PC-9 (cell line): ENCODE measurements around the gene ERVK3-1. TPM values are rescaled to one million over a fixed set of nuclear protein-coding genes. Genes with fewer than 3 reads are reported as not detected.

Experiments
- BruUV-seq: library from RNA; stranded (reverse); fragments of 400-500 nt; replicated peaks from 2 replicates; lab custom pipeline; 2021; lab: Mats Ljungman, UMichigan
- CTCF ChIA-PET: fragments of 300-600 bp; sonication (Branson Sonifier 250); formaldehyde crosslinking; loops from one replicate; lab custom pipeline; 2022; ENCODE audit warnings: antibody characterized with exemption; lab: Charles Lee
- POLR2A ChIA-PET: fragments of 300-600 bp; sonication (Branson Sonifier 250); formaldehyde crosslinking; loops from one replicate; lab custom pipeline; 2022; ENCODE audit warnings: antibody characterized with exemption; ENCODE audit not compliant: unreplicated experiment; lab: Charles Lee
- DNase-seq, 2 experiments: peaks; one replicate each; pipeline versions ENCODE4 v3.0.0 to v3.0.0-alpha.2; 2015 to 2022; ENCODE audit warnings: mixed read lengths in 1 of 2
- H2AFZ ChIP-seq: fragments of 200-600 bp; sonication (generic); 2 replicates; pipeline ENCODE4 v1.8.1; 2017; ENCODE audit warnings: antibody characterized with exemption
- H3F3A ChIP-seq: fragments of 200-600 bp; sonication (generic); 2 replicates; pipeline ENCODE4 v1.8.1; 2017; ENCODE audit warnings: antibody characterized with exemption, mild to moderate bottlenecking, low read depth; ENCODE audit not compliant: insufficient read depth
- H3K27ac ChIP-seq: fragments of 200-600 bp; sonication (generic); 2 replicates; pipeline ENCODE4 v1.6.1; 2016; ENCODE audit warnings: mixed run types
- H3K27me3 ChIP-seq: fragments of 200-600 bp; sonication (generic); 2 replicates; pipeline ENCODE4 v1.6.1; 2016; ENCODE audit warnings: low read depth, mixed run types; ENCODE audit not compliant: insufficient read depth
- H3K36me3 ChIP-seq: fragments of 200-600 bp; sonication (generic); 2 replicates; pipeline ENCODE4 v1.6.1; 2016; ENCODE audit warnings: low read depth, mixed run types
- H3K4me1 ChIP-seq: fragments of 200-600 bp; sonication (generic); replicated peaks from 2 replicates; pipeline ENCODE4 v1.6.1; 2016; ENCODE audit warnings: mixed run types; ENCODE audit not compliant: insufficient read depth
- H3K4me2 ChIP-seq: fragments of 200-600 bp; sonication (generic); 2 replicates; pipeline ENCODE4 v1.6.1; 2017; ENCODE audit warnings: mixed run types
- H3K4me3 ChIP-seq: fragments of 200-600 bp; sonication (generic); 2 replicates; pipeline ENCODE4 v1.6.1; 2016; ENCODE audit warnings: mixed run types
- H3K79me2 ChIP-seq: fragments of 200-600 bp; sonication (generic); 2 replicates; pipeline ENCODE4 v1.6.1; 2017; ENCODE audit warnings: low read depth, mixed run types
- H3K9me2 ChIP-seq: fragments of 200-600 bp; sonication (generic); 2 replicates; pipeline ENCODE4 v1.8.1; 2017; ENCODE audit warnings: mild to moderate bottlenecking; ENCODE audit not compliant: insufficient read depth
- H3K9me3 ChIP-seq: fragments of 200-600 bp; sonication (generic); 2 replicates; pipeline ENCODE4 v1.8.1; 2016; ENCODE audit warnings: low read depth; ENCODE audit not compliant: insufficient read depth
- H4K20me1 ChIP-seq: fragments of 200-600 bp; sonication (generic); 2 replicates; pipeline ENCODE4 v1.8.1; 2017; ENCODE audit not compliant: insufficient read depth
- CTCF ChIP-seq: fragments of 200-600 bp; sonication (generic); conservative IDR thresholded peaks from 2 replicates; pipeline ENCODE4 v1.6.1; 2017; ENCODE audit warnings: mixed run types, antibody characterized with exemption, mild to moderate bottlenecking, moderate library complexity
- EZH2 ChIP-seq: fragments of 200-600 bp; sonication (generic); IDR thresholded peaks from 2 replicates; pipeline ENCODE4 v1.8.0; 2017; ENCODE audit warnings: antibody characterized with exemption, low read depth
- intact Hi-C: fragments of 100-400 bp; cut with micrococcal nuclease; formaldehyde crosslinking; loops from one replicate; pipeline ENCODE4 v1.10.0; 2022; ENCODE audit not compliant: unreplicated experiment
- total RNA-seq: library from RNA; stranded (reverse); gene quantifications from 2 replicates; pipeline ENCODE4 v1.2.3, GENCODE V29; 2021

ERVK3-1 gene
- total RNA-seq, 1 experiment from 2014 or later, result 21.3 TPM

DNA sequence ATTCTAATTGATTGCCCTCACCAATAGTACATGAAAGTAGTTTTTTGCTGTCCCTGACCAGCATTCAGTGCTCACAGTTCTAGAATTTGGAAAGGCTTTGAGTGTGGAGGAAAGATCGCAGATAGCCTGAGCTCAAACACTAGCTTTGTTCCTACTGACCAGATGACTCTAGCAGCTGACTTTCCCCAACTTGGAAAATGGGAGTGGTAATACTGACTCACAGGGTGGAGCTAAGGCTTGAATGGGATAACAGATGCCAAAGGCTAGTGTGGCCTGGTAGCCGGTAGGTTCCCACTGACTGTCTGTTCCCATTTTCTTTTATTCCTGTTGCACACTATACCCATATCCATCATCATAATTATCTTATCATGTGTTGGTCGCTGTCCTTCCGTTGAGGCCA lies 25.3 kb downstream of the ERVK3-1 start:
- Histone ChIP-seq H4K20me1 (no peaks in the 10 kb centered on the region), H3K9me2 (no peaks in the 10 kb centered on the region), H3K4me3 (no peak overlapping the region), H3K36me3 (no peaks in the 10 kb centered on the region), H3K4me1 (no peaks in the 10 kb centered on the region; the same call in 1 of the 2 replicates), H3K4me2 (peak overlapping the region; percentile 49), H2AFZ (no peak overlapping the region), H3K27ac (no peak overlapping the region), H3F3A (peaks cover 9% of the 10 kb centered on the region; the same call in 1 of the 2 replicates), H3K27me3 (no peaks in the 10 kb centered on the region), H3K79me2 (peaks cover 16% of the 10 kb centered on the region), H3K9me3 (no peaks in the 10 kb centered on the region)
- ChIA-PET POLR2A (interaction anchor here (0.6 to 1.0 kb wide), 4 partner anchors 32 to 133 kb away, joined by 3 to 5 read pairs (median 4); no protein-coding TSS in a partner anchor), CTCF (no interaction called here)
- no TSS peak for BruUV-seq
- intact Hi-C loops, result no loop called here
- TF ChIP-seq CTCF, result no peak
- no peak for TF ChIP-seq EZH2
- DNase-seq, result peak; percentile 9 to 55

DNA sequence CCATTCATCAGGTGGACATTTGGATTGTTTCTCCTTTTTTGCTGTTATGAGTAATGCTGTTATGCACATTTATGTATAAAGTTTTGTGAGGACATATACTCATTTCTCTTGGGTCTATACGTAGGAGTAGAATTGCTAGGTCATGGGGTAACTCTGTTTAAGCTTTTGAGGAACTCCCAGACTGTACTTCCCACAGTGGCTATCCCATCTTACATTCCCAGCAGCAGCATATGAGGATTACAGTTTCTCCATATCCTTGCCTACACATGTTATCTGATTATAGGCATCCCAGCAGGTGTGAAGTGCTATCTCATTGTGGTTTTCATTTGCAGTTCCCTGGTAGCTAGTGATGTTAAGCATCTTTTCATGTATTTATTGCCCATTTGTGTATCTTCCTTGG lies 27.5 kb downstream of the ERVK3-1 start:
- Histone ChIP-seq H2AFZ (no peak overlapping the region), H3K4me3 (no peak overlapping the region), H4K20me1 (no peaks in the 10 kb centered on the region), H3K9me3 (no peaks in the 10 kb centered on the region), H3K27ac (no peak overlapping the region), H3K36me3 (no peaks in the 10 kb centered on the region), H3K4me2 (no peak overlapping the region), H3K79me2 (peaks cover 3% of the 10 kb centered on the region), H3K9me2 (no peaks in the 10 kb centered on the region), H3F3A (peaks cover 2% of the 10 kb centered on the region; the same call in 1 of the 2 replicates), H3K4me1 (no peaks in the 10 kb centered on the region; the same call in 1 of the 2 replicates), H3K27me3 (no peaks in the 10 kb centered on the region)
- TF ChIP-seq EZH2 (no peak), CTCF (no peak)
- ChIA-PET POLR2A (no interaction called here), CTCF (no interaction called here)
- intact Hi-C loops, result no loop called here
- no TSS peak for BruUV-seq
- DNase-seq, result no peak

DNA sequence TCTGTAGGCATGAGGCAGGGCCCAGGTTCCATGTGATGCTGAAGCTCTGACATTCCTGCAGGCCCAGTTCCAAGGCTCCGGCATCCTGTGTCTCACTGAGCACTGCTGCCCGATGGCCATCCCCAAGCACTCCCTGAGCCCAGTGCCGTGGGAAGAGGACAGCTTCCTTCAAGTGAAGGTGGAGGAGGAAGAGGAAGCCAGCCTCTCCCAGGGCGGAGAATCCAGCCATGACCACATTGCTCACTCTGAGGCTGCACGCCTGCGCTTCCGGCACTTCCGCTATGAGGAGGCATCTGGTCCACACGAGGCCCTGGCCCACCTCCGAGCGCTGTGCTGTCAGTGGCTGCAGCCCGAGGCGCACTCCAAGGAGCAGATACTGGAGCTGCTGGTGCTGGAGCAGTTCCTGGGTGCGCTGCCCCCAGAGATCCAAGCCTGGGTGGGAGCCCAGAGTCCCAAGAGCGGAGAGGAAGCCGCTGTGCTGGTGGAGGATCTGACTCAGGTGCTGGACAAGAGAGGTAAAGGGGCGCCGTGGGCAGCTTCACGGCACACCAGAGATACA lies 29.6 kb downstream of the ERVK3-1 start:
- Histone ChIP-seq H3K9me2 (no peaks in the 10 kb centered on the region), H3K27ac (no peak overlapping the region), H2AFZ (no peak overlapping the region), H3K36me3 (no peaks in the 10 kb centered on the region), H3K9me3 (no peaks in the 10 kb centered on the region), H3K4me2 (no peak overlapping the region), H3K4me1 (no peaks in the 10 kb centered on the region; the same call in 1 of the 2 replicates), H4K20me1 (no peaks in the 10 kb centered on the region), H3K79me2 (no peaks in the 10 kb centered on the region), H3K4me3 (no peak overlapping the region), H3K27me3 (no peaks in the 10 kb centered on the region), H3F3A (no peaks in the 10 kb centered on the region)
- TF ChIP-seq CTCF (no peak), EZH2 (no peak)
- CTCF ChIA-PET, result no interaction called here
- intact Hi-C loops, result no loop called here
- POLR2A ChIA-PET, result no interaction called here
- no peak for DNase-seq
- BruUV-seq, result no TSS peak
